NCI-H748 (cell line): ENCODE measurements around the gene VAV2.

Experiments
- DNase-seq: peaks from one replicate; lab custom pipeline; 2025; ENCODE audit not compliant: unreplicated experiment; lab: John Stamatoyannopoulos, UW

Gene VAV2, protein sequence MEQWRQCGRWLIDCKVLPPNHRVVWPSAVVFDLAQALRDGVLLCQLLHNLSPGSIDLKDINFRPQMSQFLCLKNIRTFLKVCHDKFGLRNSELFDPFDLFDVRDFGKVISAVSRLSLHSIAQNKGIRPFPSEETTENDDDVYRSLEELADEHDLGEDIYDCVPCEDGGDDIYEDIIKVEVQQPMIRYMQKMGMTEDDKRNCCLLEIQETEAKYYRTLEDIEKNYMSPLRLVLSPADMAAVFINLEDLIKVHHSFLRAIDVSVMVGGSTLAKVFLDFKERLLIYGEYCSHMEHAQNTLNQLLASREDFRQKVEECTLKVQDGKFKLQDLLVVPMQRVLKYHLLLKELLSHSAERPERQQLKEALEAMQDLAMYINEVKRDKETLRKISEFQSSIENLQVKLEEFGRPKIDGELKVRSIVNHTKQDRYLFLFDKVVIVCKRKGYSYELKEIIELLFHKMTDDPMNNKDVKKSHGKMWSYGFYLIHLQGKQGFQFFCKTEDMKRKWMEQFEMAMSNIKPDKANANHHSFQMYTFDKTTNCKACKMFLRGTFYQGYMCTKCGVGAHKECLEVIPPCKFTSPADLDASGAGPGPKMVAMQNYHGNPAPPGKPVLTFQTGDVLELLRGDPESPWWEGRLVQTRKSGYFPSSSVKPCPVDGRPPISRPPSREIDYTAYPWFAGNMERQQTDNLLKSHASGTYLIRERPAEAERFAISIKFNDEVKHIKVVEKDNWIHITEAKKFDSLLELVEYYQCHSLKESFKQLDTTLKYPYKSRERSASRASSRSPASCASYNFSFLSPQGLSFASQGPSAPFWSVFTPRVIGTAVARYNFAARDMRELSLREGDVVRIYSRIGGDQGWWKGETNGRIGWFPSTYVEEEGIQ

GRCh38 chr9:133991964-133992779 lies at the start of gene VAV2:
TSS of gene VAV2 (minus strand) at chr9:133992324. CDS start at chr9:133992278, 46 bp downstream.
- DNase-seq: peak; percentile 83

DNA sequence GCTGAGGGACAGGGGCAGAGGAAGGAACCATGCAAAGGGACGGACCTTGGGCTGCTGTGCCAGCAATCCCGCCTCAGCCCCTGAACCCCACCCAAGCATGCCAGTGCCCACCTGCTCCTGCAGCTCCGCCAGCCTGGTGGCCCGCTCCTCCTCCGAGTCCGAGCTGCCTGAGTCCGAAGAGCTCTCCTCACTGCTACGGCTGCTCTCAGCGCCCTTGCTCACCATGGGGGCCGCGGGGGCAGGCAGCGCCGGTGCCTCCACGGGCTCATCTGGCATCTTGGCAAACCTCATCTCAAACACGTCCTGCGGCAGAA lies 49.5 kb upstream of the VAV2 start:
- no peak for DNase-seq

DNA sequence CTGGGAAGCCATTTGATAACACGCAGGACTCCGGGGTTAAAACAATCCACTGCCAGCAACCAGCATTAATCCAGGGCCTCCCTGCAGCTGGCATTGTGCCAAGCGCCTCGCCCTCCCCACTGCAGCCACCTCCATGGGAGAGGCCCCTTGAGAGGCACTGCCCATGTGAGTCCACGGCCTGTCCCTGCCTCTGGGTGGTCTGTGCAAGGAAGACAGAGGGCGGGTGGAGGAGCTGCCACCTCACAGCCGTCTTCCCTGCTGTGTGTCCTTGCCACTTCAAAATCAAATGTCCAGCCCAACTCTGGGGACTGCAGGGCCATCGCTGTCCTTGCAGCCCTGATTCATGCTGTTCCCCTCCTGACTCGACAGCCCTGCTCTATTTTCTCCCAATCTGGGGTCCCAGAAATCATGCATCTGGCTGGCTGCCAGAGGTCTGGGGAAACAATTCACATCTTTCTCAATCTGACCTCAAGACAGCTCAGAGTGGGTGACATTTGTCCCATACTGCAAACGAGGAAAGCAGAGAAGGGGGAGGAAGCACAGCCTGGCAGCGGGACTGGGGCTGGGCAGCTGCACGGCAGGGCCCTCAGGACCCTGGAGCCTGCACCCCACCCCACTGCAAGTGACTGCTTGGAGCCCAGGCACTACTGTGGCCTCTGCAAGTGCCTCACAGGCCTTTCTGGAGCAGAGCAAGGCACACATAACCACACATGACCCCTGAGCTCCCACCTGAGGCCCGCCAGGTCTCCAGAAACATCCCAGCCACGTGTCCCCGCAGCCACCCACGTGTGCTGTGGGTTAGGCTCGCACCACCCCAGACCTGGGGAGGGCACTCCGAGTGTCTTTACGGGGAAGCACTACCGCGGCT lies 48.9 kb upstream of the VAV2 start:
- no peak for DNase-seq

DNA sequence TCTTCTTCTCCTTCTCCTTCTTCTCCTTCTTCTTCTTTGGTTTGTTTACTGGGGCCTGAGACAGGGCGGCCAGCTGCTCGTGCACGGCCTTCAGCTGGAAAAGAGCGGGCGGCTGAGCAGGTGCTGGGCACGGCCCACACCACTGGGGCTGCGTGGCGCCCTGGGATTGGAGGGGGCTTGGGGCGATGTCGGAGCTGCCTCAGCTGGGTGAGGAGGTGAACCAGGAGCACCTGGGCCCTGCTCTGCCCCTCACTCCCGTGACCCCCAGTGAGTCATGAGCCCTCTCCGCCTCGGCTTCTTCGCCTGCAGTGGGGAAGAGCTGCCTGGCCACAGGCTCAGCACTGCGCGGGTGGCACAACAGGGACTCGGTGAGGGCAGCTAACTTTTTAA lies 48.0 kb upstream of the VAV2 start:
- DNase-seq: no peak

DNA sequence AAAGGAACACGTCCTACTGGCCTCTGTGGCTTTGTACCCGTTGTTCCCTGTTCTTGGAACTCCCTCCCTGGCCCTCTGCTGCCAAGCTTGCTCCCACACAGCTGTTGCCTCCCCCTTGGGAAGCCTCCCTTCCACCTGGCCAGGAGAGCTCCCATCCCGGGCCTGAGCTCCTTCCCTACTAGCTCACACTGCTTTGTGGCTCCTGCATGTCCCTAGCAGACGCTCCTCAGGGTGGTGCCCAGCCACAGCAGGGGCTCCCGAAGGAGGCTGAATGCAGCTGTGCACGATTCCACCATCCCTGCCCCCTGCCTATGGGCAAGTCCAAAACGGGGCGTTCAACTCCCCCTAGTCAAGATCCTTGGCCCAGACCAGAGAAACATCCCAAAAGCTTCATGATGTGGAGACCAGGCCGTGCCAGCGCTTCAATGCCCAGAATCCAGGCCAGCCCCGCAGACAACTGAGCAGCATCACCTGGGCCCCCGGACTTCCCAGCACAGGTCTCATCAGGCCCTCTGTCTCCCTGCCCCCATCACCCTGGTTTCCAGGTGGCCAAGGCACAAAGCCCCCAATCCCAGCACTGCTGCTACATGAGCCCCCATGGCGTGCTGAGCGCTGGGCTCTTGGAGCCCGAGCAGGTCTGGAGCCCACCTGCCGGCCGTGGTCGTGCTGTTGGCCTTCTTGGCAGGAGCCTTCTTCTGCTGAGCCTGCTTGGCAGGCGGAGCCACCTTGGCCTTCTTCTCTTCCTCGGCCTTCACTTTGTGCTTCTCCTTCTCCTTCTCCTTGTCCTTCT lies 47.5 kb upstream of the VAV2 start:
- DNase-seq: no peak

DNA sequence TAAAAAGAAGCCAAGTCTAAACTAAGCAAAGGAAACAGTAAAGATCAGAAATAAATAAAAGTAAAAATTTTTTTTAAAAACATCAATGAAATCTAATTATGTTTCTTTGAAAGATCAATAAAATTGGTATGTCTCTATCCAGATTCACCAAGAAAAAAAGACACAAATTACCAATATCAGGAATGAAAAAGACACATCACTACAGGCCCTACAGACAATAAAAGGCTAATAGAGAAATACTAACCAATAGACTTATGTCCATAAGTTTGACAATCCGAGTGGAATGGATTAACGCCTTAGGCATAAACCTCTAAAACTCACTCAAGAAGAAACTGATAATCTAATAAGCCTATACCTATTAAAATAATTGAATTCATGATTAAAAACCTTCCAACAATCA lies 45.5 kb upstream of the VAV2 start:
- DNase-seq: no peak

DNA sequence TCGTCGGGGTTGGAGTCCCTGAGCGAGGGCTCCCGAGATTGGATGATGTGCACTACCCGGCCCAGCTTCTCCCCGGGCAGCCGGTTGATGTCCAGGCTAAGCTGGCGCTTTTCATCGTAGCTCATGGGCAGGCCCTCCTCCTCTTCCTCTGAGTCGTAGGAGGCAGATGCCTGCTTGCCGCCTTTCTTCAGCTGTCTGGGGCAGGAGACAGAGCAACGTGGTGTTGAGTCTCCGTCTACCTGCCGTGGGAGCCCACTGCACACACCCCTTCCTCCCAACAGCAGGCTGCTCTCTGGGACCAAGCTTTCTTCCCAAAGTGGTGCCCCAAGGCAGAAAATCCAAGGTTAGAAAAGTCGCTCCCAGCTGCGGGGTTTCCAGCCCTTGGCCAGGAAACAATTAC lies 44.0 kb upstream of the VAV2 start:
- DNase-seq: no peak

GRCh38 chr9:134035041-134036039 lies 43.2 kb upstream of the VAV2 start:
- no peak for DNase-seq

GRCh38 chr9:134034215-134035040 lies 42.3 kb upstream of the VAV2 start:
- DNase-seq: no peak

GRCh38 chr9:134033516-134034214 lies 41.5 kb upstream of the VAV2 start:
- DNase-seq: no peak

- no peak for DNase-seq
These were observed 40.5 kb upstream of the VAV2 start for GRCh38 chr9:134032456-134033222.

GRCh38 chr9:134031783-134032182 lies 39.7 kb upstream of the VAV2 start:
- no peak for DNase-seq

GRCh38 chr9:134030821-134031470 lies 38.8 kb upstream of the VAV2 start:
- no peak for DNase-seq

DNA sequence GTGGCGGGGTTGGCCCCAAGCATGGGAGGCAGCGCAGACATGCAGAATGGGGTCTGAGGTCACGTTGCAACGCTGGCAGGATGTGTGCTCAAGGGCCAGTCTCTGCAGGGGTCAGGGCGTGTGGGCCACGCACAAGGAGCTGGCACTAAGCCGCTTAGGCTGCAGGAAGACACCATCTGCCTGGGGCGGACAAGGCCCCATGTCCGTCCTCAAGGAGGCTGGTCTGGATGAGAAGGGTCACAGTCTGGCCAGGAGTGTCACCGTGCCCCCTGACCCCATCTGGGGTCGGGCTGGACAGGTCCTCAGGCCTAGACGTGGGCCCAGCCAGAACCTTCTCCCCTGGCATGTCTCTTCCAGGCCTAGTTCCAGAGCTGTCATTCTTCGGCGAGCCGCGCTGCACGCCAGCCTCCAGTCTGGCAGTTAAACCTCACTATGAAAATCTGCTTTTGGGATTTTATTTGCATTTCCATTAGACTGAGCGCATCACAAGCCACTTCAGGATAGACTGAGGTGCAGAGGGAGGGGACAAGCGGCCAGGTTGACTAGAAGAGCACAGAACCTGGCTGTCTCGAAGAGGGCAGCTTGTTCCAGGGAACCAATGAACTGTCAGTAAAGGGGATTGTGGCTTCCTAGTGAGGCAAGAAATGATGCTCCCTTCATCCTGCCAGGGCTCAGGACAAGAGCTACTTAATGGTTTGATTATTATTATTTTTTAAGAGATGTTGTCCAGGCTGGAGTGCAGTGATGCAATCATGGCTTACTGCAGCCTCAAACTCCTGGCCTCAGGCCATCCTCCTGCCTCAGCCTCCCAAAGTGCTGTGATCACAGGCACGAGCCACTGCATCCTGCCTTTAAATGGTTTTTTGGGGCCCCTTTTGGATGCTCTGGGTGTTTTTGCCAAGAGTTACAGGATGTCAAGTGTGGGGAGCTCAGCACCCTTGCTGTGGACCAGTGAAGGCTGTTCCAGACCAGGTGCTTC lies 37.4 kb upstream of the VAV2 start:
- no peak for DNase-seq
